HG02571 (cell line): ENCODE data around the gene IGFBP6.

Source experiments
- ATAC-seq: cut with Tn5 transposase; IDR thresholded peaks from one replicate; pipeline ENCODE4 v1.9.1; 2021; ENCODE audit warnings: mild to moderate bottlenecking, moderate library complexity; ENCODE audit not compliant: unreplicated experiment

The IGFBP6 gene

DNA sequence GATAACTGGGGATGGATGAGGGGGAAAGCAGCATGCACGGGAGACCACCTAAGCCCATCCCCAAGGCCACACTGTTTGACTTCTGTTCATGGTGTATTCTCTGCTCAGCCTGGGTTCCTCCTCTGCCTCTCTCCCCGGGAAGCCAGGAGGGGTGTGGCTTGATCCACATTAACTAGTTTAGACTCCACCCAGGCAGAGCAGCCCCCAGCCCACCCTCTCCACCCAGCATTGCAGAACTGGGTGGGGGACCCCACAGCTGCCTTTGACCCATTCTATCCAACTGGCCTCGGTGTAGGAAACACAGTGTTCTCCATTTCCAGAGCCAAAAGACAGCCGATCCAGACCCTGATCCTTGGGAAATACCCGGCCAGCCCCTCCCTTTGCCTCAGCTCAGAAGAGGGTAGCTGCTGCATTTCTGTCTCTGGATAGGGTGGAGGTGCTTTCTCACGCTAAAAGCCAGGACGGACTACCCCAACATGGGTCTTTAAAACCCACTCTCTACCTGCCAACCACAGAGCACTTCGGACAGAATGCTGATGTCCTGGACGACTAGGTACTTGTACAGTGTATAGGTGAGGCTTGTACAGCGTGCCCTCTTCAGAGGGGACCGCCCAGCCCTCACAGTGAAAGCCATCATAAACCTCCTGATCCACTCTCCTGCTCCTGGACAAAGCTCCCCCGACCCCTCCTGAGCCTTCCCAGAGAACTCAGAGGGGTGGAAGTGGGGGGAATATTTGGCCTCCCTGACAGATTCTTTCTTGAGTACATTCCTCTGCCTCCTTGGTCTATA, 27.7 kb upstream of the IGFBP6 start:
- no peak for ATAC-seq

DNA sequence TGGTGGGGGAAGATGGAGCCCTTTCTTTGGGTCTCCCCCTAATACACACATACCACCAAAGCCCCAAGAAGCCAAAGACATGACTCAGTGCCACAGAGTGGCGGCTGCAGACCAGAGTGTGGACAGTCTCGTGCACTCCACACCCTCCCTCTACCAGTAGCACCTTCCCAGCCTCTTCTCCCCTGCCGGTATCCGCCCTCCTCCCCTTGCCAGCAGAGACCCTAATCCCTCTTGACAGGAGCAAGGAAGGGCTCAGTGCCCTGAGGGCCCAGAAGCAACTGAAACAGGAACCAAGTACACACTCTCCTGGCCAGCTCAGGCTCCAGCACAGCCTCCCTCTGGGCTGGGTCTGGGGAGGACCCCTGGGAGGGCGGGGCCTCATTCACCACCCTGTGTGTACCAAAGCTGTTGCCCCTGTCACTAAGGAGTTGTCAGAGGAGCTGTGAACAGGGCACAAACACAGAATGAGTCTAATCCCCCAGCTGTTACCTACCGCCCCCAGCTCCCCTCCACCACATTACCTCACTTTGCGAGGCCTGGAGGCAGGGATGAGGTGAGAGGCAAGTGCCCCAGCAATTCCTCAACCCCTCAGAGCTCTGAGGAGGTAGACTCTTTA, 26.5 kb upstream of the IGFBP6 start:
- no peak for ATAC-seq

DNA sequence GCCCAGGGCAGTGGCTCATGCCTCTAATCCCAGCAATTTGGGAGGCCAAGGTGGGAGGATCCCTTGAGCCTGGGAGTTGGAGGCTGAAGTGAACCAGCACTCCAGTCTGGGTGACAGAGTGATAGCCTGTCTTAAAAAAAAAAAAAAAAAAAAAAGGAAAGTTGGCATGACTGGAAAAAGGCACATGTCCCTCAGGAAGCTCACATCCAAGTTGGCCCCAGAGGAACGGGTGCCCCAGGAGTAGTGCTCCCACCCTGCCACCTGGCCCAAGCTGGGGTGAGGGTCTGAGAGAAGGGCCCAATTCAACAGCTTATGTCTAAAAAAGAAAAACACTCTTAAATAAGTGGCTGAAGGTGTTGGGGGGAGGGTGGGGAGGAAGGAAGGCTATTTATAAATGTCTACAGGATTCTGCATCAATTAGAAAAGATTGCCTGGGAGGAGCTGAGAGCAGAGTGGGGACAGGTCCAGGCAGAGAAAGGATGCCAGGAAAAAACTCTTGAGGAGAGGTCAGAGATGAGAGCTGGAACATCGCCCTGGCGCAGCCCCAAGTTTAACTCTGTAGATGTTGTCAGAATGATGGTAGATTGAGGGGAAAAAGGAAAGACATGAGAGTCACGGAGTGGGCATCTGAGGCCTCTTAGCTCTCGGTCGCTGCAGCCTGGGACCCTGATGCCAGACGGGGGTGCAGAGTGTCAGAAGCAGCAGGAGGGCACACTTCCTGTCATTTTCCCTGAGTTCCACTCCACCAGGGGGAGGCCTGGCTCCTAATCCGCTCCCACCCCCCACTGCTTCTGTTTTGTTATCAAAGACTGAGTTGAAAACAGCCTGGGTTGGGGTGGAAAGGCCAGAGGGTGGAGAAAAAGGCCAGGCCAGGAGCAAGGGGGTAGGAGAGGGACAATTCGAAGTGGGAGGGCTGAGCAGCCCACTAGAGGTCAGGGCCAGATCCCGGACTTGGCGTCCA, 25.6 kb upstream of the IGFBP6 start:
- ATAC-seq: no peak

DNA sequence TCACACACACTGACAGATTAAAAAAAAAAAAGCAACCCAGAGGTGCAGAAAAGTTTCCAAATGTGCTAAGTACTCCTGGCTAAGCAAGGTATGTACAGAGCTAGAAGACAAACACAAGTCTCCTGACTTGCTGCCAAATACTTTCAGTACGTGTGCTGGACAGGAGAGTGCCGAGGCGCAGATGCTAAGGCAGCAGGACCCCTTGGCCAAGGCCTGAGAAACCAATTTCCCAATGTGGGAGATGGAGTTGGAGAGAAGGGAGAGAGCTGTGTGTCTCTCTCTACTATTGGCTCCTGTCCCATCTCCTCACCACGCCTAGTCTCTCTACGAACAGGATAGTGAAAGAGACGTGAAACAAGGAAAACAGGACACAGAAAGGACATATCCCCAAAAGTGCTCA, 23.6 kb upstream of the IGFBP6 start:
- ATAC-seq: no peak

- ATAC-seq: no peak
These were observed 23.0 kb upstream of the IGFBP6 start for GRCh38 chr12:53074283-53074998.

- ATAC-seq: no peak
These were observed 22.5 kb upstream of the IGFBP6 start for GRCh38 chr12:53074999-53075370.

DNA sequence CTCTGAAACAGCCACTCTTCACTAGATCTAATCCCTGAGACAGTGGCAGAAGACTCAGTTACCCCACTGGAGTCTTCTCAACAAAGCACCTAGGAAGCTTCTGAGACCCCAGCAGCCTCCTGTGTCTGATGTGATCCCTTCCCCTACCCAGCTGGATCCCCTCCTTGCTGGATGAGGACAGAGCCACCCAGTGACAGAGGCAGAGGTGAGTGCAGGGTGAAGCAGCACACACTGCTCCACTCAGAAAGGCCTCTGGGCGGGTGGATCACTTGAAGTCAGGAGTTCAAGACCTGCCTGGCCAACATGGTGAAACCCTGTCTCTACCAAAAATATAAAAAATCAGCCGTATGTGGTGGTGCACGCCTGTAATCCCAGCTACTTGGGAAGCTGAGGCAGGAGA, 21.0 kb upstream of the IGFBP6 start:
- ATAC-seq: no peak

- ATAC-seq: no peak
These were observed 20.4 kb upstream of the IGFBP6 start for GRCh38 chr12:53077030-53077429.

GRCh38 chr12:53078425-53079225, 18.8 kb upstream of the IGFBP6 start:
- peak; percentile 14 for ATAC-seq

DNA sequence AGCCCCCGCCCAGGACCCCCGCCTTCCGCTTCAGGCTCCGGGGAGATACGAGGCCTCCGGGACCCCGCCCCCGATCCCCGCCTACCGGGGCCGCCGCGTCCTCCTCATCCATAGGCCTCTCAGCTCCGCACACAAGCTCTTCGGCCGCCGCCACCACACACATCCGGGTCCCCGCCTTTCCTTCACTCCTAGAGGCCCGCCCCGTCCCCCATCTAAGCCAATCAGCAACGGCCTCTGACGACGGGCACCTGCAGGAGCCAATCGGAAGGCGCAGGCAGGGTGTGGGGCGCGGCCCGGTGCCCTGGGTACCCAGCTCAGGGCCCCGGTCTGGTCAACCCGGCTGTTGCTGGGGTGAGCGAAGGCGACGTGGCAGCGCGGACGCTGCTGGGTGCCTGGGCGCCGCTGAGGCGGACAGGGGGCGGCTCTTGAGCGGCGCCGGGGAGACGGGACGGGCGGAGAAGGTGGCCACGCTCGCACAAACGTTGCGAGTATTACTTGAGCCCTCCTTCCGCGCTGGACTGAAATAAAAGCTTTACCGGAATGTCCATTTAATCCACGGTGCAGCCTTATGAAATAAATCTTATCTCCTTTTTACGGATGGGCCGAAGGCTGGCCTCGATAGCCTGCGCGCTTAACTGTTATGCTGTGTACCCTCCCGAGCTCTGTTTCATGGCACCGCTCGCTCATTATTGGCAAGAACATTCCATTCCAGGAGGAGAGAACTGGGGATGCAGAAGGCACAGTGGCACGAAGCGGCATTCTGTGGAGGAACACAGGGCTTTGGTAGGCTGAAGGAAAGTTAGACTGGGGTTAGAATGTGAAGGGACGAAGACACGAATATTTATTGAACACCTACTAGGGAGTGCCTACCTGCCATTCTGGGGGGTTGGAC, 18.0 kb upstream of the IGFBP6 start, which contains the start of gene SPRYD3:
Gene SPRYD3, minus strand, starts transcription at position 165 of the 892 bp plus-strand sequence. Its CDS starts 57 bp downstream, at position 108.
- ATAC-seq: peak; percentile 99

DNA sequence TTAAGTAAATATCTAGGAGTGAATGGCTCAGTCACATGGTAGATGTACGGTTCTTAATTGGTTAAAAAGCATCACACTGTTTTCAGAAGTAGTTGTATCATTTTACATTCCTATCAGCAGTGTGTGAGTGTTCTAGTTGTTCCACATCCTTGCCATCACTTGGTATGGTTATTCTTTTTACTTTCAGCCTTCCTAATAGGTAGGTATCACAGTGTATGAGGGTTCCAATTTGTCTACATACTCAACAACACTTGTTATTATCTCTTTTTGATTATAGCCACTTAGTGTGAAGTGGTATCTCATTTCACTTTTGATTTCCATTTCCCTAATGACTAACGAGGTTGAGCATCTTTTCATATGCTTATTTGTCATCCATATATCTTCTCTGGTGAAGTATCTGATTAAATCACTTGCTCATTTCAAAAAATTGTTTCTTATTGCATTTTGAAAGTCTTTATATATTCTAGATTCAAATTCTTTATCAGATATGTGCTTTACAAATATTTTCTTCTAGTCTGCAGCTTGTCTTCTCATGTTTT, 14.8 kb upstream of the IGFBP6 start:
- ATAC-seq: no peak

DNA sequence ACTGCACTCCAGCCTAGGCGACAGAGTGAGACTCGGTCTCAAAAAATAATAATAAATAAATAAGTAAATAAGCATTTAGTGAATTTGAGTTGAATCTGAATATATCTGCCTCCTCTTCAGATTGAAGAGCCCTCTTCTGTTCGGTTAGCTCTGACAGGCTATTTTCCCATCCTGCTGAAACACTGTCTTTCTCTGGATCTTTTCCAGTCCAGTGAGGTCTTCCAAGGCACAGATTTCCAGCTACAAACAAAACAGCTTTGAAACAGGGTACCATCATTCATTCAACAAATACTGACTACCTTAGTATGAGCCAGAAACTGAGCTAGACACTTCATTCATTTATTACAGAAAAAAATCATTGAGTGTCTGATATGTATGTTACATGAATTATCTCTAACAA, 11.1 kb upstream of the IGFBP6 start:
- ATAC-seq: no peak

DNA sequence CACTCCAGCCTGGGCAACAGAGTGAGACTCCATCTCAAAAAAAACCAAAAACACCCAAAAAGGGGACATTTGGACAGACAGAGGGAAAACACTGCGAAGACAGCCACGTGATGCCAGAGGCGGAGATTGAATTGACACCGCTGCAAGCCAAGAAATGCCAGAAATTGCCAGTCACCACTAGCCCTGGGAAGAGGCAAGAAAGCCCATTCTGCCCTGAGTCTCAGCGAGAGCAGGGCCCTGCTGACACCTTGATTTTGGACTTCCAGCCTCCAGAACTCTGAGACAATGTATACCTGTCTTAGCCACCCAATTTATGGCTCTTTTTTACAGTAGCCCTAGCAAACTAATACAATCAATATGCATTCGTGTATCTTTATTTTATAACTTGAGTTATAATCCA, 7.4 kb upstream of the IGFBP6 start:
- no peak for ATAC-seq

DNA sequence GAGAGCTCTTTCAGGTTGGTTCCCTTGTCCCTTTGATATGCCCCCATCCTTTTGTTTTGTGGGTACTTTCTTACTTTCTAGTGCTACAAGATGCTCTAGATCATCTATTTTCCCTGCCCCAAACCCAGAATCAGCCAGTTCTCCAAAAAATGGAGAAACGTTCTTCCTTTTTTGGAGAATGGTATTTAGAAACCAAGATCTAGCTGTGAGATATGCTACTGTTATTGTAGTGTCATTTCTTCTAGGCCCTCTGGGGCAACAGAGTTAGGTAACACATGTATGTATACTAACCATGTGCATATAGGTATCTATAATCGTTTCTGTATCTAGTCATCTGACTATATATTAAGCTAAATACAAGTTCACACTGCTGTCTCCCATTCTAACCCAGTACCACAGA, 6.9 kb upstream of the IGFBP6 start:
- no peak for ATAC-seq

GRCh38 chr12:53091756-53092155, 5.7 kb upstream of the IGFBP6 start:
- ATAC-seq: no peak

DNA sequence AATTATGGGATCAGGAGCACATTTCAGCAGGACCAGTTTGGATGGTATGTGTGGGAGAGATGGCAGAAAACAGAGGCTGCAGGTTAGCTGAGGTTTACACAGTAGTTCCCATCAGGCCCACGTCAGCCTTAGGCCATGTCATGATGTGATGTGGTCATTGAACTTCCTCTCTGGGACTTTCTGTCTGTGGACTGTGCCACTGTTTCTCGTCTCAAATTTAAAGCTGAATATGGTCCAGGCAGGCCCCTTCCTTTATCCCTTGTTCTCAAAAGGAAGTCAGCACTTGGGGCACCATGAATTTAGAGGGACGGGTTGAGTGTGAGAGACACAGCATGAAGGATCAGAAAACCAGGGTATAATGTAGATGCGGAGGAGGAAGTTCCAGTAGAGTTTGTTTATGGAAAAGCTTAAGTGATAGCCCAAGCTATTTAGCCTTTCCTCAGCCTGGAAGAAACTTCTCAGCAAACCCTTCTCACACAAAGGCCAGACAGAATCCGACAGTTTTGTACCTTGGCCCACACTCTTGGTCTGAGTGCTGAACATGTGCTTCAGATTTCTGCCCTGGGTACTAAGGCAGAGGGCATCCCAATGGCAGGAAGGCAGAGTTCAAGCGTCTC, 3.6 kb upstream of the IGFBP6 start:
- no peak for ATAC-seq

DNA sequence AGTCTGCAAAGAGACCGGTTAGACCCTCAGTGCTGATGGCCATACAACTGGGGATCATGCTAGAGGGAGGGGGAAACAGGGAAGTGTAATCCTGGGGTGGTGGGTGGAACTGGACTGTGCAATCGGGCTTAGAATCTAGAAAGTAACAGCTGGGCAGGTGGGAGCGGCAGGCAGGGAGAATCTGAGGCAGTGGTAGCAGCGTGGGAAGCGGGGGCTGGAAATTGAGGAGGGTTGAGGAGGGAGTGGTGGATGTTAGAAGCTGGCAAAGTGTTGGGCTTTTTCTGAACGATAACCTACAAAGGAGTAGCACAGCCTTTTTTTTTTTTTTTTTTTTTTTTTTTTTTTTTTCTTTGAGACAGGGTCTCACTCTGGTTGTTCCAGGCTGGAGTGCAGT, 3.1 kb upstream of the IGFBP6 start:
- no peak for ATAC-seq
